AG09319 (cell line): ENCODE results near the gene ADGRL1.

Source experiments
- DNase-seq: peaks from one replicate; pipeline ENCODE4 v3.0.0-alpha.2; 2010; ENCODE audit warnings: low read depth; ENCODE audit errors: extremely low read depth
- CTCF ChIP-seq: IDR thresholded peaks from 2 replicates; pipeline ENCODE4 v1.5.1; 2011; ENCODE audit warnings: low read depth, mild to moderate bottlenecking, inconsistent platforms, low read length, moderate library complexity

ADGRL1 gene

GRCh38 chr19:14167576-14168138 is 38.3 kb downstream of the ADGRL1 start:
- TF ChIP-seq CTCF = no peak
- DNase-seq = no peak

GRCh38 chr19:14166999-14167575 is 38.9 kb downstream of the ADGRL1 start:
- DNase-seq = no peak
- TF ChIP-seq CTCF = no peak

- no peak for TF ChIP-seq CTCF
These were observed 39.8 kb downstream of the ADGRL1 start for GRCh38 chr19:14165990-14166830.

GRCh38 chr19:14164724-14165493 is 41.1 kb downstream of the ADGRL1 start:
- no peak for DNase-seq
- TF ChIP-seq CTCF = no peak

More at GRCh38 chr19:14165990-14166830, 39.8 kb downstream of the ADGRL1 start:
- DNase-seq = no peak

GRCh38 chr19:14164082-14164481 is 41.9 kb downstream of the ADGRL1 start:
- TF ChIP-seq CTCF = no peak
- DNase-seq = no peak

GRCh38 chr19:14162871-14163297 is 43.1 kb downstream of the ADGRL1 start:
- DNase-seq = no peak
- no peak for TF ChIP-seq CTCF
